NB4 (cell line): Measurements from ENCODE around the gene RNASET2.
"Not testable (repeated sequence)": the region's sequence is repeated elsewhere in the genome, so short reads cannot be mapped to it uniquely, and the experiment has no call there.

Source experiments
- DNase-seq: peaks from one replicate; pipeline ENCODE4 v3.0.0; 2010; ENCODE audit warnings: low read depth
- H3K4me3 ChIP-seq: one replicate; pipeline ENCODE4 v1.5.1; 2011; ENCODE audit warnings: mild to moderate bottlenecking, low read depth, low read length, moderate library complexity
- MYC ChIP-seq: IDR thresholded peaks from 2 replicates; pipeline ENCODE4 v1.6.1; 2011; ENCODE audit warnings: low read depth, low read length
- POLR2A ChIP-seq: IDR thresholded peaks from 2 replicates; pipeline ENCODE4 v1.6.1; 2011; ENCODE audit warnings: mild to moderate bottlenecking; ENCODE audit not compliant: insufficient read length; ENCODE audit errors: extremely low read depth
- TF ChIP-seq, protein P1 (sequence below): IDR thresholded peaks from one replicate; pipeline ENCODE4 v1.5.1; 2012; ENCODE audit warnings: low read depth, low read length
- TF ChIP-seq, protein P2 (sequence below): IDR thresholded peaks from 2 replicates; pipeline ENCODE4 v1.6.1; 2011; ENCODE audit warnings: low read depth, low read length

The RNASET2 gene

DNA sequence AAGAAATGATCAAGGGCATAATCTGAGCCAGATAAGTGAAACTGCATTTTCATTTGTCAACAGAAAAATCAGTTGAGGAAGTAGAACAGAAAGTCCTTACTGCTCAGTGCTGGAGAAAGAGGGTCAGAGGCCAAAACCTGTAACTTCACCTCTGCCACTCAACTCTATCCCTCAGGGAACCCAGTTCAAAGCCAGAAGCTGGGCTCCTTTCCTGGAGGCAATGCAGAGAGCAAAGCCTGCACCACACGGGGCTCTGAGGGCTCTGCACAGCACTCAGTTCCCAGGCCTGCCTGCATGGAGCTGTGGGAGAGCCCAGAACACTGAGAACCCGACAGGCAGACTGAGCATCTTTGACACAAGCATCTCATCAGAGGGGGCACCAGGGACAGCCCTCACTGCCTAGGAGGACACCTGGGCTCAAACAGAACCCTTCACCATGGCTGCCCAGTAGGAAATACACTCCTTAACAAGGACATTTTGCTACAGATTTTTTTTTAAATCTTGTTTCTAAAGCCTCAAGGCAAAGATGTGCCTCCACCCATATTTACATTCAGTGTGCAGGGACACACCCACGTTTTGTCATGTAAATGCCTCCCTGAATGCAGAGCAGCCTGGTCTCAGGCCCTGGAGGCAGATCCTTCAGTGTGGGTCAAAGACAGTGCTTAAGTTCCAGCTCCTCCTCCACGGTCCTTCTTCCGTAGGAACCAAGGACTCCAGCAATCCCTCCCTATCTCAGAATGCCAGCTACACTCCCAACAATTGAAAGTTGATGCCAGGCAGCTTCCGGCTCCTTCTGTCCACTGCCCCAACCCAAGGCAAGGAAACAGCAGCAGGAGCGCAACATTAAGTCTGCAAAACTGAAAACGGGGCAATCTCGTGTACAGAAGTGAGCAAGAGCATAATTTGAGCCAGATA, 6.6 kb downstream of the RNASET2 start:
- TF ChIP-seq MYC, result no peak
- TF ChIP-seq, protein P1, sequence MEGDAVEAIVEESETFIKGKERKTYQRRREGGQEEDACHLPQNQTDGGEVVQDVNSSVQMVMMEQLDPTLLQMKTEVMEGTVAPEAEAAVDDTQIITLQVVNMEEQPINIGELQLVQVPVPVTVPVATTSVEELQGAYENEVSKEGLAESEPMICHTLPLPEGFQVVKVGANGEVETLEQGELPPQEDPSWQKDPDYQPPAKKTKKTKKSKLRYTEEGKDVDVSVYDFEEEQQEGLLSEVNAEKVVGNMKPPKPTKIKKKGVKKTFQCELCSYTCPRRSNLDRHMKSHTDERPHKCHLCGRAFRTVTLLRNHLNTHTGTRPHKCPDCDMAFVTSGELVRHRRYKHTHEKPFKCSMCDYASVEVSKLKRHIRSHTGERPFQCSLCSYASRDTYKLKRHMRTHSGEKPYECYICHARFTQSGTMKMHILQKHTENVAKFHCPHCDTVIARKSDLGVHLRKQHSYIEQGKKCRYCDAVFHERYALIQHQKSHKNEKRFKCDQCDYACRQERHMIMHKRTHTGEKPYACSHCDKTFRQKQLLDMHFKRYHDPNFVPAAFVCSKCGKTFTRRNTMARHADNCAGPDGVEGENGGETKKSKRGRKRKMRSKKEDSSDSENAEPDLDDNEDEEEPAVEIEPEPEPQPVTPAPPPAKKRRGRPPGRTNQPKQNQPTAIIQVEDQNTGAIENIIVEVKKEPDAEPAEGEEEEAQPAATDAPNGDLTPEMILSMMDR, result no peak
- TF ChIP-seq, protein P2, sequence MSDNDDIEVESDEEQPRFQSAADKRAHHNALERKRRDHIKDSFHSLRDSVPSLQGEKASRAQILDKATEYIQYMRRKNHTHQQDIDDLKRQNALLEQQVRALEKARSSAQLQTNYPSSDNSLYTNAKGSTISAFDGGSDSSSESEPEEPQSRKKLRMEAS, result no peak
- no peak for TF ChIP-seq POLR2A
- no peak for DNase-seq
- H3K4me3 ChIP-seq, result no peak overlapping the region

DNA sequence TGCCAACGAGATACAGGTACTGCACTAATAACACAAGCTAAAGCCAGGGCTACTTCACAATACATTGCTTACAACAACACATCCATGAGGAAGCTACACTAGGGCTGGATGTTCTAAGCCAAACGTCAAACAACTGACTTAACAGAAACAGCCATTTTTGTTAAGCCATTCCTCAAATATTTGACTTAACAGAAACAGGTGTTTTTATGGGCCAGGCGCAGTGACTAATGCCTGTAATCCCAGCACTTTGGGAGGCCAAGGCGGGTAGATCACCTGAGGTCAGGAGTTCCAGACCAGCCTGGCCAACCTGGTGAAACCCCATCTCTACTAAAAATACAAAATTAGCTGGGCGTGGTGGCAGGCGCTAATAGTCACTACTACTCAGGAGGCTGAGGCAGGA, 7.6 kb downstream of the RNASET2 start:
- not testable (repeated sequence) for H3K4me3 ChIP-seq, DNase-seq

DNA sequence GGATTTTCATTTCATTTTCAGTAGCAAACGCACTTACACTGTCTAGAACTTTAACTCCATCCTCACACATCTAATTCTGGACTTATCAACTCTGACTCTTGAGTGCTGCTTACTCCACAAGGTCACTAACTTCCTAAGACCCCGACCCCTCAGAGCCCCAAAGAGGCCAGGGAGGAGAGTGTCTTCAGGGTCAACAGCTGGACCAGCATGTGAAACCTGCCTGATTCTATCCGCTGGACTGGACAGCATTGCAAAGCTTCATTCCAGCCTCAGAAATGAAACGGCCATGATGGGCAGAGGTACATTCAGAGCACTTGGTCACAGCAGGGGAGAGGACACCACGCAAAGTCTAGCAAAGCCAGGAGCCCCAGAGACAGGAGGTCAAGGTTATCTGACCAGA, 9.1 kb downstream of the RNASET2 start:
- no peak overlapping the region for H3K4me3 ChIP-seq
- no peak for TF ChIP-seq POLR2A
- TF ChIP-seq, protein P2, result no peak
- TF ChIP-seq, protein P1, result no peak
- DNase-seq, result no peak

DNA sequence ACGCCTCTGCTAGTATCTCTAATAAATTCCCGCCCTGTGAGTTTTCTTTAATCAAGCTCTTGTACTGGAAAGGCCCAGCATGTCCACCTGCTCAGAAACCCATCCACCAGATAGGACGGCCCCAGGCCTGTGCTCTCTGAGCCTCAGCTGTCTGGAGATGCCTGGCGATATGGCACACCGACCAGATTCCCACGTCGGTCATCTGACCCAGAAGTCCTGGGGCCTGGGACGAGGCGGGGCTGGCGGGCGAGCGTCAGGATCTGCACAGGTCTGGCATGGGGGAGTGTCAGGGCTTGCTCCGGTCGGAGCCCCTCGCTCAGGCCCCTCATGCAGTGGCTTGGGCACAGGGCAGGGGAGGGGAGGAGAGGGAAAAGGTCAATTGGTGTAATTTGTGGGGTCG, 10.2 kb downstream of the RNASET2 start:
- TF ChIP-seq, protein P2, result no peak
- TF ChIP-seq MYC (no peak), POLR2A (no peak)
- TF ChIP-seq, protein P1, result no peak
- no peak for DNase-seq
- no peak overlapping the region for H3K4me3 ChIP-seq

DNA sequence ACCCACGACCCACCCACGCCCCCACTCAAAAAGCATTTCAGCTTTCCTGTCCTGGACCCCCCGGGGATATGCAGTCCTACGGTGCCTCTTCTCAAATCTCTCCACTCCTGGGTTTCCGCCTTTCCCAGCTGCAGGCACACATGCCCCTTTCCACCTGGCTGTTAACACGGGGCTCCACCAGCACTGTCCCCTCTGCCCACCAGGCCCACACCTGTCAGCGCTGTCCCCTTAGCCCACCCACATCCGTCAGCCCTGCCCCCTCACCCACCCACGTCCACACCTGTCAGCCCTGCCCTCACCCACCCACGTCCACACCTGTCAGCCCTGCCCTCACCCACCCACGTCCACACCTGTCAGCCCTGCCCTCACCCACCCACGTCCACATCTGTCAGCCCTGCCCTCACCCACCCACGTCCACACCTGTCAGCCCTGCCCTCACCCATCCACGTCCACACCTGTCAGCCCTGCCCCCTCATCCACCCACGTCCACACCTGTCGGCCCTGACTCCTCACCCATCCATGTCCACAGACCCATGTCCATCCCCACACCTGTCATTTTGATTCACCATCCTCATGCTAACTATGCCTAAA, 11.6 kb downstream of the RNASET2 start:
- no peak for DNase-seq
- no peak for TF ChIP-seq POLR2A
- TF ChIP-seq, protein P2, result no peak
- TF ChIP-seq MYC, result no peak
- TF ChIP-seq, protein P1, result no peak
- no peak overlapping the region for H3K4me3 ChIP-seq

DNA sequence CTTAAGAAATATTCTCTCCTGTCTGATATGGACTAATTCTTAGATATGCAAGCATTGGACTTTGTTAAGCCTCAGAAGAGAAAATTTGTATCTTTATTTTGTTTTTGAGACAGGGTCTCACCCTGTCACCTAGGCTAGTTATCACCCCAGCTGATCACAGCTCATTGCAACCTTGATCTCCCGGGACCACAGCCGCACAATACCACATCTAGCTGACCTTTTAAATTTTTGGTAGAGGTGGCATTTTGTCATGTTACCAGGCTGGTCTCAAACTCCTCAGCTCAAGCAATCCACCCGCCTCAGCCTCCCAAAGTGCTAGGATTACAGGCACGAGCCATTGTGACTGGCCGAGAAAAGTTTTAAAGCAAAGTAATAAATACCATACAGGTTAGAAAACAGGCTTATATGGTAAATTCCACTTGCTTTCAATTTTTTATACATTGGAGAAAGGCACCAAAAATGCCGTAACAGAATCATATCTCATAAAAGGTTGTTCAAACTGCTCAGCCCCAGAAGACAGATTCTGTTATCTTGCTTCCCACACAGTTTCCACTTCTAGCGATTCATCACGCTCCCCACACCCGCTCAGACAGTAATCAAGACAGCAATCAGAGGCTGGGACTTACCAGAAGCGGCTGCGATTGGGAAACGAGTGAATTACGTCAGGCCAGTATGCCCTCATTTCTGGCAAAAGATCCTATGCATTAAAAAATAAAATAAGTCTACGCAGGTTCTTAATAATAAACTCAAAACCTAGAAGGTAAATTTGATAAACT, 13.8 kb downstream of the RNASET2 start:
- TF ChIP-seq POLR2A, result no peak
- TF ChIP-seq, protein P1, result no peak
- DNase-seq, result peak; percentile 64

More for the DNA sequence above, 13.8 kb downstream of the RNASET2 start:
- H3K4me3 ChIP-seq, result no peak overlapping the region
